PFSK-1 (cell line): ENCODE data around the gene TADA2A.

Source experiments
- FOXP2 ChIP-seq: optimal IDR thresholded peaks from 2 replicates; pipeline ENCODE3; 2011; ENCODE audit warnings: borderline replicate concordance, control low read depth, inconsistent platforms; ENCODE audit not compliant: insufficient read depth; ENCODE audit errors: extremely low read length, extremely low read depth
- POLR2AphosphoS5 ChIP-seq: IDR thresholded peaks from 2 replicates; pipeline ENCODE4 v1.6.1; 2012; ENCODE audit warnings: low read depth, mild to moderate bottlenecking, control low read depth, low read length, moderate library complexity
- SIN3A ChIP-seq: IDR thresholded peaks from 2 replicates; pipeline ENCODE4 v1.6.1; 2012; ENCODE audit warnings: mild to moderate bottlenecking, low read length, moderate library complexity, borderline replicate concordance; ENCODE audit not compliant: insufficient read depth
- TAF1 ChIP-seq: IDR thresholded peaks from 2 replicates; pipeline ENCODE4 v1.6.1; 2012; ENCODE audit warnings: low read length, control low read depth, borderline replicate concordance; ENCODE audit not compliant: insufficient read depth
- TF ChIP-seq, protein P1 (sequence below), 2 experiments: IDR thresholded peaks; 2 replicates each; pipeline versions ENCODE4 v1.6.1 to v1.8.0; 2011 to 2012; ENCODE audit warnings: low read depth in 2 of 2, low read length in 2 of 2, control low read depth in 1 of 2, inconsistent platforms in 1 of 2, mild to moderate bottlenecking in 1 of 2, moderate library complexity in 1 of 2; ENCODE audit not compliant: insufficient read depth in 1 of 2

TADA2A gene

DNA sequence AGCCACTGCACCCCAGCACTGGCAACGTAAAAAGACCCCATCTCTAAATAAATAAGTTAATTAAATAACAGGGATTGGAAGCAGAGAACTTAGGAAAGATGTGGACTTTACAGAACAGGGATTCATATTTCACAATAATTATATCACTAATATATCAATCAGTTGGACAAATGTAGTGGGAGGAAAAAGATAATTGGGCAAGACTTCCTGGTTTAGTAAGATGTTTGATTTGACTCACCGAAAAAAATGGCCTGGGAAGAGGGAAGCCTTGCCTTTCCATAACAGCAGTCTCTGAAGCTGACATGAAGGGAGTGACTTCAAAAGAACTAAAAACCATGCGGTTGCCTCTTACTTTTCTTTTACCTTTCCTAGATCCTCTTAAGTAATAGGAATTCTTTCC lies 46.1 kb upstream of the TADA2A start:
- no peak for TF ChIP-seq TAF1
- TF ChIP-seq, protein P1, sequence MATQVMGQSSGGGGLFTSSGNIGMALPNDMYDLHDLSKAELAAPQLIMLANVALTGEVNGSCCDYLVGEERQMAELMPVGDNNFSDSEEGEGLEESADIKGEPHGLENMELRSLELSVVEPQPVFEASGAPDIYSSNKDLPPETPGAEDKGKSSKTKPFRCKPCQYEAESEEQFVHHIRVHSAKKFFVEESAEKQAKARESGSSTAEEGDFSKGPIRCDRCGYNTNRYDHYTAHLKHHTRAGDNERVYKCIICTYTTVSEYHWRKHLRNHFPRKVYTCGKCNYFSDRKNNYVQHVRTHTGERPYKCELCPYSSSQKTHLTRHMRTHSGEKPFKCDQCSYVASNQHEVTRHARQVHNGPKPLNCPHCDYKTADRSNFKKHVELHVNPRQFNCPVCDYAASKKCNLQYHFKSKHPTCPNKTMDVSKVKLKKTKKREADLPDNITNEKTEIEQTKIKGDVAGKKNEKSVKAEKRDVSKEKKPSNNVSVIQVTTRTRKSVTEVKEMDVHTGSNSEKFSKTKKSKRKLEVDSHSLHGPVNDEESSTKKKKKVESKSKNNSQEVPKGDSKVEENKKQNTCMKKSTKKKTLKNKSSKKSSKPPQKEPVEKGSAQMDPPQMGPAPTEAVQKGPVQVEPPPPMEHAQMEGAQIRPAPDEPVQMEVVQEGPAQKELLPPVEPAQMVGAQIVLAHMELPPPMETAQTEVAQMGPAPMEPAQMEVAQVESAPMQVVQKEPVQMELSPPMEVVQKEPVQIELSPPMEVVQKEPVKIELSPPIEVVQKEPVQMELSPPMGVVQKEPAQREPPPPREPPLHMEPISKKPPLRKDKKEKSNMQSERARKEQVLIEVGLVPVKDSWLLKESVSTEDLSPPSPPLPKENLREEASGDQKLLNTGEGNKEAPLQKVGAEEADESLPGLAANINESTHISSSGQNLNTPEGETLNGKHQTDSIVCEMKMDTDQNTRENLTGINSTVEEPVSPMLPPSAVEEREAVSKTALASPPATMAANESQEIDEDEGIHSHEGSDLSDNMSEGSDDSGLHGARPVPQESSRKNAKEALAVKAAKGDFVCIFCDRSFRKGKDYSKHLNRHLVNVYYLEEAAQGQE (IDR thresholded peaks at IDR 0.05; ENCODE audit: insufficient read depth in 1 of 2, low read depth in 2 of 2, low read length in 2 of 2) = no peak

DNA sequence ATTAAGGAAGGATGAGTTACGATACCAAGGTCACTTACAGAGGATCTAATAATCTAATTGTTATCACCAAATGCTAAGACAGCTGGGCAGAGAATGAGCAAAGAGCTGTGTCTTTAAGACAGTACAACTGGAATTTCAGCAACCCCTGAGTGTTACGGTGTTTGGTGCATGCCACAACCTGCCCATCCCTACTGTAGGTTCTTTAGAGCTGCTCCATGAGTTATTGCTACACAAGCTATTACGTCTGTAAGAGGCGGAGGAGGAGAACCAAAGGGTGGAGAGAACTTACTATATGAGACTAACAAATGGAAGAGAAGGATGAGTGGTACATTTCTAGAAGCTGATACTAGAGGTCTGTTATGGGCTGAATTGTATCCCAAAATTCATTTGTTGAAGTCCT lies 45.1 kb upstream of the TADA2A start:
- TF ChIP-seq POLR2AphosphoS5 = no peak
- no peak for TF ChIP-seq FOXP2
- TF ChIP-seq TAF1 = no peak
- no peak for TF ChIP-seq SIN3A
- TF ChIP-seq, protein P1 (IDR thresholded peaks at IDR 0.05; ENCODE audit: insufficient read depth in 1 of 2, low read depth in 2 of 2, low read length in 2 of 2) = no peak

DNA sequence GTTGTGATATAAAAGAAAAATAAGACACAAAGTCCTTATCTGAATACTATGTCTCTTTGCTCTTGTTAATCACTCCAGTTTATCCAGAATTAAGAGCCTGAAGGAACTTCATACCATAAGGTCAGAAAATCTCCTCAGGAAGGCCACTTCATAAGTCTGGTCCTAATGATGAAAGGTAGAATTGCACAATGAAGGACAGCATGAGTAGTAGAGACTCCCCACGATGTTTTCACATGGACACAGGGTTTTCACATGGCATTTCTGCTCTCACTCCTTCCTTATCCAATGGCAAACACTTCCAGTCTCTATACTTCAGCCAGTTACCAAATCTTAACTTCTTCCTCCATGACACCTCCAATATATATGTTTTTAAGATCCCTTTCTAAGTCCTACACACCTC lies 41.1 kb upstream of the TADA2A start:
- TF ChIP-seq FOXP2 (no peak), TAF1 (no peak), POLR2AphosphoS5 (no peak), SIN3A (no peak)
- TF ChIP-seq, protein P1 (IDR thresholded peaks at IDR 0.05; ENCODE audit: insufficient read depth in 1 of 2, low read depth in 2 of 2, low read length in 2 of 2) = no peak

DNA sequence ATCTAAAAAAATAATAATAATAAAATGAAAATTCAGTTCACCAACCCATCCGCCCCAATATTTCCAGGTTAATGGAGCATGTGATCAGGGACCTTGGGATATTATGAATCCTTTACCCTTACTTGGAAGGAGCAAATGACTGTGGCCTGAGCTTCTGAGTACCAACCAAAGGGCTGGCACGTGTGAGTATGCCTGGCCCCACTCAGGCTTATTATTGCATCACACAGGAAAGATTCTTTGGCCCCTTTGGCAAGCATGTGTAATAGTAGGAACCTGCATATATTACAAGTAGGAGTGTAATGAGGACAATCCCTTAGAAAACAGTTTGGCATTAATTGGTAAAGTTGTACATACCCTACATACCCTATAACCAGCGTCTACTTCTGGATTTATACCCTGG lies 38.1 kb upstream of the TADA2A start:
- no peak for TF ChIP-seq TAF1
- no peak for TF ChIP-seq SIN3A
- TF ChIP-seq FOXP2 = no peak
- TF ChIP-seq, protein P1 (IDR thresholded peaks at IDR 0.05; ENCODE audit: insufficient read depth in 1 of 2, low read depth in 2 of 2, low read length in 2 of 2) = no peak
- no peak for TF ChIP-seq POLR2AphosphoS5

DNA sequence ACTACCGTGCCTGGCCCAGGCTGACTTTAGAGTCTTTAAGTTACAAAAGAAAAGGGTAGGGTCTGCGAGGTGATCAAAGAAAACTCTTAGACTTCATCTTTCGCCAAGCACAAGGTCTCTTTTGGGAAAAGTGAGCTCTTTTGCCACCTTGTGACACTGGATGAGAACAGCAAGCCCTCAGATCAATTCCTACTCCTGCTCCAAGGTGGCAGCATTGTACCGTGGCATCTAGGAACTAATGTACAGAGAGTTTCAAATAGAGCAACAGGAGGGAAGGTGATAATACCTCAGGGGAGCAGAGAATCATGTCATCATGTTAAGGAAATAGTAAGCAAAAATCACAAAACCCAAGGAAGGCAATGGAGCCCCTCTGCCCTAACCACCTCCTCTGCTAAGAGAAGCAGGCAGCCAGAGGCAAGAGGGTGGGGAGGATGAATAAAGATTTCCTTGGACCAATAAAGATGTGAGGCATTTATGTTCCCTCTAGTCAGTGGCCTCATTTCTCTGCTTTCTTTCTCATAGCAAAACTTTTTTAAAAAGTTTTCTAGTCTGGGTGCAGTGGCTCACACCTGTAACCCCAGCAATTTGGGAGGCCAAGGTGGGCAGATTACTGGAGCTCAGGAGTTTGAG lies 33.0 kb upstream of the TADA2A start:
- 0 out of 2 replicates have a peak, but pooled peaks have one; percentile 30 for TF ChIP-seq TAF1
- no peak for TF ChIP-seq SIN3A
